Nephron progenitor cell (in vitro differentiated cells): ENCODE data around the gene OR56A3.

Source experiments
- DNase-seq: peaks from one replicate; pipeline ENCODE4 v3.0.0; 2021
- H3K27ac Mint-ChIP-seq: 2 replicates; pipeline ENCODE4 v1.8.0; 2021; ENCODE audit warnings: mild to moderate bottlenecking, moderate library complexity, mixed read lengths
- H3K27me3 Mint-ChIP-seq: 2 replicates; pipeline ENCODE4 v1.8.0; 2021; ENCODE audit warnings: mild to moderate bottlenecking, low read depth, mixed read lengths; ENCODE audit not compliant: poor library complexity
- H3K36me3 Mint-ChIP-seq: 2 replicates; pipeline ENCODE4 v1.8.0; 2021; ENCODE audit warnings: low read depth, mixed read lengths
- H3K4me1 Mint-ChIP-seq: 2 replicates; pipeline ENCODE4 v1.8.0; 2021; ENCODE audit warnings: mixed read lengths
- H3K4me3 Mint-ChIP-seq: 2 replicates; pipeline ENCODE4 v1.8.0; 2021; ENCODE audit warnings: mild to moderate bottlenecking, moderate library complexity, mixed read lengths
- H3K9me3 Mint-ChIP-seq: 2 replicates; pipeline ENCODE4 v1.8.0; 2021; ENCODE audit warnings: mild to moderate bottlenecking, moderate library complexity, mixed read lengths
- TF ChIP-seq, protein P1 (sequence below): fragments of 200-600 bp; sonication (generic); IDR thresholded peaks from 2 replicates; pipeline ENCODE4 v1.5.0; 2021; ENCODE audit warnings: antibody characterized with exemption

OR56A3 gene

DNA sequence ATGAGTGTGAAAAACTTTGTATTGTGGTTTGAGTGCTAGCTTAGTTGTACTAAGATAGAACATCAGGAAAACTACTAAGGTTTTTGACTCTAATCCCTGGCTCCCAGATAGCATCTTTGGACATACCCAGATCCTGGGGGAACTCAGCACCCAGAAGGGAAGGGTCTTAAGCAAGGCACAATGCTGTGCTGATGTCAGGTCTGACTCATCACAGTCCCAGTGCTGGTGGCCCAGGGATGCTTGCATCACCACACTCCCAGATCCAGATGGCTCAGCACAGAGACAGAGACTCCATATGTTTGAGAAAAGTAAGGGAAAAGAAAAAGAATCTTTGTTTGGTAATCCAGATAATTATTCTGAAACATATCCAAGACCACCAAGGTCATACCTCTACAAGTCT lies 18.3 kb upstream of the OR56A3 start:
- no peak for DNase-seq
- Mint-ChIP-seq H3K9me3 (peaks cover 33% of the 10 kb centered on the region), H3K4me1 (no peaks in the 10 kb centered on the region), H3K4me3 (no peak overlapping the region), H3K36me3 (no peaks in the 10 kb centered on the region), H3K27ac (no peak overlapping the region), H3K27me3 (peaks cover 2% of the 10 kb centered on the region)
- TF ChIP-seq, protein P1, sequence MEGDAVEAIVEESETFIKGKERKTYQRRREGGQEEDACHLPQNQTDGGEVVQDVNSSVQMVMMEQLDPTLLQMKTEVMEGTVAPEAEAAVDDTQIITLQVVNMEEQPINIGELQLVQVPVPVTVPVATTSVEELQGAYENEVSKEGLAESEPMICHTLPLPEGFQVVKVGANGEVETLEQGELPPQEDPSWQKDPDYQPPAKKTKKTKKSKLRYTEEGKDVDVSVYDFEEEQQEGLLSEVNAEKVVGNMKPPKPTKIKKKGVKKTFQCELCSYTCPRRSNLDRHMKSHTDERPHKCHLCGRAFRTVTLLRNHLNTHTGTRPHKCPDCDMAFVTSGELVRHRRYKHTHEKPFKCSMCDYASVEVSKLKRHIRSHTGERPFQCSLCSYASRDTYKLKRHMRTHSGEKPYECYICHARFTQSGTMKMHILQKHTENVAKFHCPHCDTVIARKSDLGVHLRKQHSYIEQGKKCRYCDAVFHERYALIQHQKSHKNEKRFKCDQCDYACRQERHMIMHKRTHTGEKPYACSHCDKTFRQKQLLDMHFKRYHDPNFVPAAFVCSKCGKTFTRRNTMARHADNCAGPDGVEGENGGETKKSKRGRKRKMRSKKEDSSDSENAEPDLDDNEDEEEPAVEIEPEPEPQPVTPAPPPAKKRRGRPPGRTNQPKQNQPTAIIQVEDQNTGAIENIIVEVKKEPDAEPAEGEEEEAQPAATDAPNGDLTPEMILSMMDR = no peak

DNA sequence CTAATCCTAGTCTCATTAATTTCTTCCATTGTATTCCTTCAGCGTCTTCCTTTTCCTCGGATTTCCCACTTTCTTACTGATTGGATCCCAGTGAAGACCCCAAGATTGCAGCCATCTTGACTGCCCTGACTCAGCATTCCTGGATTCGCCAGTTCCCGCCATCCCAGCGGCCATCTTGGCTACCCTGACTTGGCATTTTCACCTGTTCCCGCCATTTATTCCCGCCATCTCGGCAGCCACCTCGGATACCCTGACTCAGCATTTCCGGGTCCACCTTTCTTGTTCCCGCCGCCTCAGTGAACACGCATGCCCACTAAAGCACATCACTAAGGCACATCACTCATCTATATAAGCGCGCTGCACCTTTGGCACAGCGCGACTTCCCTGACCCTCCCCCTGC lies 13.8 kb upstream of the OR56A3 start:
- no peak for DNase-seq
- H3K36me3 Mint-ChIP-seq = no peaks in the 10 kb centered on the region
- no peaks in the 10 kb centered on the region for H3K4me1 Mint-ChIP-seq
- TF ChIP-seq, protein P1 = no peak
- no peak overlapping the region for H3K27ac Mint-ChIP-seq
- H3K27me3 Mint-ChIP-seq = peaks cover 7% of the 10 kb centered on the region
- no peak overlapping the region for H3K4me3 Mint-ChIP-seq
- H3K9me3 Mint-ChIP-seq = peaks cover 56% of the 10 kb centered on the region

DNA sequence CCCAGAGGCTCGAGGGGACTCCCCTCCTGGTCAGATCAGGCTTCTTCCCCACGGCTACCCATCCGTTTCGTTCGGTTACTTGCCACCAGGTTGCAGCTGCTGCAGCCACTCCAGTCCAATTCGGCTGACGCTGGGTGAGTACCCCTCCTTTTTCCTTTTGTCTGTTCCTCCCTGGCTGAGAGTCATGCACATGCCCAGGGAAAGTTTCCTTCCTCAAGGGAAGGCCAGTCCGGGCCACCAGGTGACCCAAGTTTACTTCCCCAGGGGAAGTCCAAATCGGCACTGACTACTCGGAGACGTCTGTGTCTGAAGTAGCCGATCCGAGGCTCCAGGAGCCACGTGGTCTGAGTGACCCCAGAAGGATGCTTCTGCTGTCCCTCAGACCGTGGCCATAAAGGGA lies 13.2 kb upstream of the OR56A3 start:
- DNase-seq = no peak

DNA sequence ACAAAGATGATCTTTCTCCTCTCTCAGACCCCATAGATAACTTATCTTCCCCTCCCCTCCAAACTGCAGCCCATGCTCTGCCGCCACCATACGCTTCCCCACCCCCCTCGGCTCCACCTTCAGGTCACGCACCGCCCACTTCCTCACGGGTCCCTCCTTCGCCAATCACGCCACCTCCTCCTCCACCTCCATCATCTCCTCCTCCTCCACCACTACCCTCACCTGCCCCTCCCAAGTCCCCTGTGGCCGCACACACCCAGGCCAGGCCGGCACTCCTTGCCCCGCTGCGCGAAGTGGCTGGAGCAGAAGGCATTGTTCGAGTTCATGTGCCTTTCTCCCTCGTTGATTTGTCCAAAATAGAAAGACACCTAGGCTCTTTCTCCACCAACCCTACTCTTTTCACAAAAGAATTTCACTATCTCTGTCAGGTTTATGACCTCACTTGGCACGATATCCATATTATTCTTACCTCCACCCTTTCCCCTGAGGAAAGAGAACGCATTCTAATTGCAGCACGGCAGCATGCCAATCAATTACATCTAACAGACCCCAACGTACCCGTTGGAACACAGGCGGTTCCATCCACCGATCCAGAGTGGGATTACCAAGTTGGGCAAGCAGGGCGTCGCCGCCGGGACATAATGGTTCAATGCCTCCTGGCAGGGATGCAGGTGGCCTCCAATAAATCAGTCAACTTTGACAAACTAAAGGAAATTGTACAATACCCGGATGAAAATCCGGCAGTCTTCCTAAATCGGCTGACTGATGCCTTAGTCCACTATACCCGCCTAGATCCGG lies 12.3 kb upstream of the OR56A3 start:
- DNase-seq = no peak
- Mint-ChIP-seq H3K27me3 (peaks cover 10% of the 10 kb centered on the region), H3K27ac (no peak overlapping the region), H3K4me3 (no peak overlapping the region), H3K36me3 (no peaks in the 10 kb centered on the region), H3K4me1 (no peaks in the 10 kb centered on the region), H3K9me3 (peaks cover 55% of the 10 kb centered on the region)
- TF ChIP-seq, protein P1 = no peak

More for the DNA sequence above, 13.2 kb upstream of the OR56A3 start:
- Mint-ChIP-seq H3K36me3 (no peaks in the 10 kb centered on the region), H3K4me1 (no peaks in the 10 kb centered on the region), H3K27ac (no peak overlapping the region), H3K27me3 (peaks cover 10% of the 10 kb centered on the region), H3K4me3 (no peak overlapping the region), H3K9me3 (peaks cover 60% of the 10 kb centered on the region)
- TF ChIP-seq, protein P1 = no peak

DNA sequence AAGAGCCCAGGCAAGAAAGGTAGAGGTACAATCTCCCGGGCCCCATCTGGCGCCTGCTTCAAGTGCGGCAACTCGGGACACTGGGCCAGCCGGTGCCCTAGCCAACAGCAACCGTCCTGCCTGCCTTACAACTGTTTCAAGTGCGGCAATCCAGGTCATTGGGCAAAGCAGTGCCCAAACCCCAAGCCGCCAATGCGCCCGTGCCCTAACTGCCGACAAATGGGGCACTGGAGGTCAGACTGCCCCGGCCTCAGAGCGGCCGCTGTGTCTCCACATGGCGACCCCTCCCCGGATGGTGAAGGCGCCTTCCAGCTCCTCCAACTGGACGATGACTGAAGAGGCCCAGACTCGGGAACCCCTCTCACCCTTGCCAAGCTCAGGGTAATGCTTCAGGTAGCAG lies 11.4 kb upstream of the OR56A3 start:
- Mint-ChIP-seq H3K4me3 (no peak overlapping the region), H3K4me1 (no peaks in the 10 kb centered on the region), H3K9me3 (peaks cover 60% of the 10 kb centered on the region), H3K27me3 (peaks cover 10% of the 10 kb centered on the region), H3K36me3 (no peaks in the 10 kb centered on the region), H3K27ac (no peak overlapping the region)
- TF ChIP-seq, protein P1 = no peak
- no peak for DNase-seq

DNA sequence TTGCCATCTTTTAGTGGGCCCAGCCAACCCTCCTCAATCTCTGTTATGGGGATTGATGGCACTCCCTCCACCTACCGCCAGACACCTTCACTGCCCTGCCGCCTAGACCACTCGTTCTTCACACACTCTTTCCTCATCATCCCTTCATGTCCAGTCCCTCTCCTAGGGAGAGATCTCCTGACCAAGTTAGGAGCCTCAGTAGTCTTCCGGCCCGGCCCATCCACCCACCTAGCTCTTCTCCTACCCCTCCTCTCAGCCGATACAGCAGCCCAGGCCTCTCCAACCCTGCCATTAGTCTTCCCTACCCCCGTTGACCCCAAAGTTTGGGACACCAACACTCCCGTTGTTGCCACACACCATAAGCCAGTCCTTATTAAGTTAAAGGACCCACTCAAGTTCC lies 11.0 kb upstream of the OR56A3 start:
- H3K36me3 Mint-ChIP-seq = no peaks in the 10 kb centered on the region
- peaks cover 10% of the 10 kb centered on the region for H3K27me3 Mint-ChIP-seq
- DNase-seq = no peak
- H3K4me3 Mint-ChIP-seq = no peak overlapping the region
- H3K27ac Mint-ChIP-seq = no peak overlapping the region
- no peaks in the 10 kb centered on the region for H3K4me1 Mint-ChIP-seq
- TF ChIP-seq, protein P1 = no peak
- H3K9me3 Mint-ChIP-seq = peaks cover 65% of the 10 kb centered on the region
